HCT116 (cell line): ENCODE measurements around the gene TMUB1. TPM values are rescaled to one million over a fixed set of nuclear protein-coding genes. Genes with fewer than 3 reads are reported as not detected.

ENCODE experiments used
- ATAC-seq: fragments of 200-7000 bp; cut with Tn5 transposase; 2 replicates; pipeline ENCODE4 v1.9.1; 2020; ENCODE audit warnings: mild to moderate bottlenecking, moderate library complexity
- BruUV-seq: library from RNA; stranded (reverse); fragments of 400-500 nt; replicated peaks from 2 replicates; lab custom pipeline; 2021; lab: Mats Ljungman, UMichigan
- CTCF ChIA-PET: fragments of 300-600 bp; sonication (Branson Sonifier 250); formaldehyde crosslinking; loops from one replicate; lab custom pipeline; 2021; ENCODE audit warnings: antibody characterized with exemption; lab: Charles Lee
- POLR2A ChIA-PET: fragments of 300-600, 350-600 bp; sonication (Branson Sonifier 250); formaldehyde crosslinking; loops from one replicate; lab custom pipeline; 2021; ENCODE audit warnings: antibody characterized with exemption; lab: Charles Lee
- RAD21 ChIA-PET, 2 experiments: fragments of 300-600 bp; sonication (Branson Sonifier 250); formaldehyde crosslinking; loops; one replicate each; lab custom pipeline; 2023; ENCODE audit warnings: low total read pairs in 2 of 2; ENCODE audit not compliant: uncharacterized antibody in 2 of 2, unreplicated experiment in 2 of 2, low non-redundant PET in 1 of 2; lab: Charles Lee
- DNase-seq: peaks from one replicate; pipeline ENCODE4 v3.0.0-alpha.2; 2010; ENCODE audit warnings: low read depth, low spot score
- H2AFZ ChIP-seq: fragments of 200-600 bp; shearing (Covaris generic), sonication (generic); 2 replicates; pipeline ENCODE4 v1.6.1; 2017; ENCODE audit warnings: low read depth, mixed run types, mixed read lengths, antibody characterized with exemption, low read length; ENCODE audit not compliant: poor library complexity, severe bottlenecking
- H3K27ac ChIP-seq: 2 replicates; pipeline ENCODE4 v1.5.1; 2012; ENCODE audit warnings: low read depth, low read length
- H3K27me3 ChIP-seq: fragments of 200-600 bp; sonication (generic); 2 replicates; pipeline ENCODE4 v1.6.1; 2016; ENCODE audit warnings: mixed run types, low read length, mixed read lengths; ENCODE audit not compliant: insufficient read depth
- H3K36me3 ChIP-seq, 2 experiments: fragments of 200-500 bp in 1 of 2; fragments of 200-600 bp in 1 of 2; sonication (Bioruptor generic) in 1 of 2; sonication (generic) in 1 of 2; 2 replicates each; pipeline versions ENCODE4 v1.5.1 to v1.6.1; 2014 to 2016; ENCODE audit warnings: low read length in 2 of 2, inconsistent platforms in 1 of 2, mixed read lengths in 1 of 2, mixed run types in 1 of 2; ENCODE audit not compliant: insufficient read depth in 2 of 2, control insufficient read depth in 1 of 2
- H3K4me1 ChIP-seq, 2 experiments: fragments of 200-600 bp in 1 of 2; sonication (generic) in 1 of 2; 2 replicates each; pipeline versions ENCODE4 v1.5.1 to v1.6.1; 2012 to 2017; ENCODE audit warnings: low read length in 2 of 2, inconsistent platforms in 1 of 2, mild to moderate bottlenecking in 1 of 2, mixed read lengths in 1 of 2, mixed run types in 1 of 2, moderate library complexity in 1 of 2; ENCODE audit not compliant: insufficient read depth in 2 of 2, control insufficient read depth in 1 of 2
- H3K4me2 ChIP-seq: fragments of 200-600 bp; sonication (generic); 2 replicates; pipeline ENCODE4 v1.6.1; 2017; ENCODE audit warnings: mixed run types, low read length, mixed read lengths
- H3K4me3 ChIP-seq, 2 experiments: fragments of 200-600 bp in 1 of 2; sonication (generic) in 1 of 2; replicated peaks in 1 of 2; 2 replicates each; pipeline ENCODE4 v1.5.1; 2011 to 2016; ENCODE audit warnings: low read length in 2 of 2, control low read depth in 1 of 2, low read depth in 1 of 2, mild to moderate bottlenecking in 1 of 2, mixed read lengths in 1 of 2, mixed run types in 1 of 2
- H3K79me2 ChIP-seq: fragments of 200-600 bp; sonication (generic); 2 replicates; pipeline ENCODE4 v1.6.1; 2017; ENCODE audit warnings: mild to moderate bottlenecking, mixed run types, low read length, moderate library complexity, mixed read lengths; ENCODE audit not compliant: insufficient read depth
- H3K9ac ChIP-seq: fragments of 200-600 bp; sonication (generic); 2 replicates; pipeline ENCODE4 v1.6.1; 2016; ENCODE audit warnings: low read length, mixed read lengths
- H3K9me2 ChIP-seq: fragments of 200-600 bp; sonication (generic), shearing (Covaris generic); 2 replicates; pipeline ENCODE4 v1.6.1; 2017; ENCODE audit warnings: mixed run types, mild to moderate bottlenecking, moderate library complexity; ENCODE audit not compliant: insufficient read depth
- H3K9me3 ChIP-seq, 2 experiments: fragments of 200-500 bp in 1 of 2; fragments of 200-600 bp in 1 of 2; sonication (Bioruptor generic) in 1 of 2; sonication (generic) in 1 of 2; 2 replicates each; pipeline ENCODE4 v1.6.1; 2014 to 2017; ENCODE audit warnings: low read length in 2 of 2, mixed read lengths in 2 of 2, inconsistent platforms in 1 of 2, low read depth in 1 of 2, mild to moderate bottlenecking in 1 of 2, mixed run types in 1 of 2, moderate library complexity in 1 of 2; ENCODE audit not compliant: control insufficient read depth in 1 of 2, insufficient read depth in 1 of 2
- H4K20me1 ChIP-seq: fragments of 200-600 bp; sonication (generic), shearing (Covaris generic); 2 replicates; pipeline ENCODE4 v1.6.1; 2017; ENCODE audit warnings: mixed run types, mild to moderate bottlenecking, moderate library complexity; ENCODE audit not compliant: insufficient read depth
- CBX3 ChIP-seq: IDR thresholded peaks from 2 replicates; pipeline ENCODE4 v1.6.1; 2012; ENCODE audit warnings: low read depth
- EGR1 ChIP-seq: IDR thresholded peaks from 2 replicates; pipeline ENCODE4 v1.6.1; 2012; ENCODE audit warnings: low read depth
- EZH2 ChIP-seq: fragments of 200-600 bp; sonication (generic); IDR thresholded peaks from 2 replicates; pipeline ENCODE4 v1.6.1; 2017; ENCODE audit warnings: antibody characterized with exemption, mixed run types
- FOSL1 ChIP-seq: IDR thresholded peaks from 2 replicates; pipeline ENCODE4 v1.6.1; 2012; ENCODE audit warnings: low read depth
- SP1 ChIP-seq: IDR thresholded peaks from 2 replicates; pipeline ENCODE4 v1.6.1; 2012; ENCODE audit warnings: low read depth
- TCF7L2 ChIP-seq: IDR thresholded peaks from 2 replicates; pipeline ENCODE4 v1.7.0; 2011; ENCODE audit warnings: borderline replicate concordance, inconsistent platforms; ENCODE audit not compliant: insufficient read depth, insufficient read length; ENCODE audit errors: extremely low read depth
- ZFX ChIP-seq: fragments of 450-650 bp; IDR thresholded peaks from 2 replicates; pipeline ENCODE4 v1.6.1; 2017
- intact Hi-C: fragments of 100-400 bp; cut with micrococcal nuclease; formaldehyde crosslinking; loops from 2 replicates; pipeline ENCODE4 v1.10.0; 2022
- total RNA-seq: library from RNA; stranded (reverse); gene quantifications from one replicate; pipeline ENCODE4 v1.2.1, GENCODE V29; 2021; ENCODE audit not compliant: unreplicated experiment
- TF ChIP-seq, protein P1 (sequence below): IDR thresholded peaks from 2 replicates; pipeline ENCODE4 v1.6.1; 2012; ENCODE audit warnings: low read depth
- TF ChIP-seq, protein P2 (sequence below), 3 experiments: fragments of 200-600 bp in 1 of 3; sonication (generic) in 1 of 3; IDR thresholded peaks in 2 of 3; conservative IDR thresholded peaks in 1 of 3; 2 replicates each; pipeline ENCODE4 v1.5.1; 2012 to 2017; ENCODE audit warnings: low read depth in 2 of 3, low read length in 2 of 3, antibody characterized with exemption in 1 of 3, borderline replicate concordance in 1 of 3, control low read depth in 1 of 3, mild to moderate bottlenecking in 1 of 3, mixed read lengths in 1 of 3, mixed run types in 1 of 3, moderate library complexity in 1 of 3; ENCODE audit not compliant: insufficient read depth in 1 of 3

The TMUB1 gene
- total RNA-seq, 1 experiment from 2014 or later: 75.8 TPM

DNA sequence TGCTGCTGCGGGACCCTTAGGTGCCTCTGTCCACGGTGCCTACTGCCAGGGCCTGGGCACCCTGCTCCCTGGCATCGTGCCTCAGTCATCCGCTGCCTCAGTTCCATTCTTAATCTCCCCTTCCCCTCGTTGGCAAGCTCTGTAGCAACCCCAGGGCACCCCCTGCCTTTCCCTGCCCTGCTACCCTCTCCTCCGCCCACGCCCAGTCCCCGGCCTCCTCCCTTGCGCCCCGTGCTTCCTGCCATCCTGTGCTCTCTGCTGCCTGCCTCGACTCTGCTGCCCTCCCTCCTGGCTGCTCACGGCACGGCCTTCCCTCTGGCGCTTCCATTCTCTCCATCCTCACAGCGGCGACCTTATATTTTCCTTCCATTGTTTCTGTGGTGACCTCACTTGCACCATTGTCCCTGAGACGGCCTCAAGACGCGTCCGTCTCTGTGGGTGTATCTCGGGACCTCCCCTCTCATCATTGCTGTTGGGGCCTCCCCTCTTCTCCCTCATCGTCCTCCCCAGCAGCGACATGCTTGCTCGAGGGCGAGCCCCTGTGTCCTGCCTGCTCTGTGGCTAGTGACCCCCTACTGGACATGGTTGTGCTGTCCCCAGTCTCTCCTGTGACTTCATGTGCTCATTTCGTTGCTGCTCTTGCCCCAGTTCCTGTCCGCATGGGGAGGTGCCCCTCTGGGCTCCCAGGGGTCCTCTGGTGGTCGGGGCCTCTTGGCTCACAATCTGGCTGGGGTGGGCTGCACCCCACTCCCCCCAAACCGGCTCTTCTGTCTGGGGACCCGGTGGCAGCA lies 38.3 kb upstream of the TMUB1 start:
- H3K36me3 ChIP-seq: peaks cover 16 to 28% of the 10 kb centered on the region in 2 experiments; a peak in 3 of 4 replicates
- H3K27me3 ChIP-seq: no peaks in the 10 kb centered on the region
- ChIA-PET CTCF (no interaction called here), POLR2A (no interaction called here), RAD21 (no interaction called here)
- DNase-seq: no peak
- H3K4me3 ChIP-seq: no peak overlapping the region
- ATAC-seq: no peak
- H3K9me3 ChIP-seq: no peaks in the 10 kb centered on the region
- H3K9me2 ChIP-seq: no peaks in the 10 kb centered on the region
- peaks cover 24% of the 10 kb centered on the region for H3K79me2 ChIP-seq
- H3K27ac ChIP-seq: no peak overlapping the region
- no peak overlapping the region for H2AFZ ChIP-seq
- H4K20me1 ChIP-seq: no peaks in the 10 kb centered on the region
- no TSS peak for BruUV-seq
- peaks cover 2 to 13% of the 10 kb centered on the region in 2 experiments; a peak in 3 of 4 replicates for H3K4me1 ChIP-seq
- TF ChIP-seq CBX3 (no peak), FOSL1 (no peak), EZH2 (no peak), EGR1 (no peak), ZFX (no peak), SP1 (no peak), TCF7L2 (no peak)
- TF ChIP-seq, protein P1, sequence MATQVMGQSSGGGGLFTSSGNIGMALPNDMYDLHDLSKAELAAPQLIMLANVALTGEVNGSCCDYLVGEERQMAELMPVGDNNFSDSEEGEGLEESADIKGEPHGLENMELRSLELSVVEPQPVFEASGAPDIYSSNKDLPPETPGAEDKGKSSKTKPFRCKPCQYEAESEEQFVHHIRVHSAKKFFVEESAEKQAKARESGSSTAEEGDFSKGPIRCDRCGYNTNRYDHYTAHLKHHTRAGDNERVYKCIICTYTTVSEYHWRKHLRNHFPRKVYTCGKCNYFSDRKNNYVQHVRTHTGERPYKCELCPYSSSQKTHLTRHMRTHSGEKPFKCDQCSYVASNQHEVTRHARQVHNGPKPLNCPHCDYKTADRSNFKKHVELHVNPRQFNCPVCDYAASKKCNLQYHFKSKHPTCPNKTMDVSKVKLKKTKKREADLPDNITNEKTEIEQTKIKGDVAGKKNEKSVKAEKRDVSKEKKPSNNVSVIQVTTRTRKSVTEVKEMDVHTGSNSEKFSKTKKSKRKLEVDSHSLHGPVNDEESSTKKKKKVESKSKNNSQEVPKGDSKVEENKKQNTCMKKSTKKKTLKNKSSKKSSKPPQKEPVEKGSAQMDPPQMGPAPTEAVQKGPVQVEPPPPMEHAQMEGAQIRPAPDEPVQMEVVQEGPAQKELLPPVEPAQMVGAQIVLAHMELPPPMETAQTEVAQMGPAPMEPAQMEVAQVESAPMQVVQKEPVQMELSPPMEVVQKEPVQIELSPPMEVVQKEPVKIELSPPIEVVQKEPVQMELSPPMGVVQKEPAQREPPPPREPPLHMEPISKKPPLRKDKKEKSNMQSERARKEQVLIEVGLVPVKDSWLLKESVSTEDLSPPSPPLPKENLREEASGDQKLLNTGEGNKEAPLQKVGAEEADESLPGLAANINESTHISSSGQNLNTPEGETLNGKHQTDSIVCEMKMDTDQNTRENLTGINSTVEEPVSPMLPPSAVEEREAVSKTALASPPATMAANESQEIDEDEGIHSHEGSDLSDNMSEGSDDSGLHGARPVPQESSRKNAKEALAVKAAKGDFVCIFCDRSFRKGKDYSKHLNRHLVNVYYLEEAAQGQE: no peak
- TF ChIP-seq, protein P2, sequence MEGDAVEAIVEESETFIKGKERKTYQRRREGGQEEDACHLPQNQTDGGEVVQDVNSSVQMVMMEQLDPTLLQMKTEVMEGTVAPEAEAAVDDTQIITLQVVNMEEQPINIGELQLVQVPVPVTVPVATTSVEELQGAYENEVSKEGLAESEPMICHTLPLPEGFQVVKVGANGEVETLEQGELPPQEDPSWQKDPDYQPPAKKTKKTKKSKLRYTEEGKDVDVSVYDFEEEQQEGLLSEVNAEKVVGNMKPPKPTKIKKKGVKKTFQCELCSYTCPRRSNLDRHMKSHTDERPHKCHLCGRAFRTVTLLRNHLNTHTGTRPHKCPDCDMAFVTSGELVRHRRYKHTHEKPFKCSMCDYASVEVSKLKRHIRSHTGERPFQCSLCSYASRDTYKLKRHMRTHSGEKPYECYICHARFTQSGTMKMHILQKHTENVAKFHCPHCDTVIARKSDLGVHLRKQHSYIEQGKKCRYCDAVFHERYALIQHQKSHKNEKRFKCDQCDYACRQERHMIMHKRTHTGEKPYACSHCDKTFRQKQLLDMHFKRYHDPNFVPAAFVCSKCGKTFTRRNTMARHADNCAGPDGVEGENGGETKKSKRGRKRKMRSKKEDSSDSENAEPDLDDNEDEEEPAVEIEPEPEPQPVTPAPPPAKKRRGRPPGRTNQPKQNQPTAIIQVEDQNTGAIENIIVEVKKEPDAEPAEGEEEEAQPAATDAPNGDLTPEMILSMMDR (IDR thresholded peaks at IDR 0.05 in 2 of 3, conservative IDR thresholded peaks at IDR 0.05 in 1 of 3; ENCODE audit: borderline replicate concordance in 1 of 3, insufficient read depth in 1 of 3, low read depth in 2 of 3, low read length in 2 of 3): no peak
- intact Hi-C loops: loop anchor here (10.0 kb wide), 1 partner anchor 123 kb away; the partner anchor contains the start of gene SMARCD3
- no peak overlapping the region for H3K4me2 ChIP-seq
- H3K9ac ChIP-seq: no peak overlapping the region
